Epithelial cell of proximal tubule (primary cell): ENCODE data around the gene OXSR1. TPM values are rescaled to one million over a fixed set of nuclear protein-coding genes. Genes with fewer than 3 reads are reported as not detected.

Experiments
- DNase-seq: peaks from one replicate; pipeline ENCODE4 v3.0.0-alpha.2; 2011; ENCODE audit warnings: low read depth
- H3K4me3 ChIP-seq: 2 replicates; pipeline ENCODE4 v1.5.1; 2011; ENCODE audit warnings: low read depth, mild to moderate bottlenecking, low read length
- total RNA-seq: library from RNA; depleted of rRNA; stranded (reverse); fragments of >200 nt; gene quantifications from 2 replicates; pipeline ENCODE4 v1.2.3, GENCODE V29; 2015
- TF ChIP-seq, protein P1 (sequence below): conservative IDR thresholded peaks from 2 replicates; pipeline ENCODE4 v1.5.1; 2012; ENCODE audit warnings: low read depth, mild to moderate bottlenecking, low read length

OXSR1 gene
- total RNA-seq, 1 donor from 2014 or later, result 39.2 TPM

GRCh38 chr3:38264353-38264771 lies 99.0 kb downstream of the OXSR1 start:
- TF ChIP-seq, protein P1, sequence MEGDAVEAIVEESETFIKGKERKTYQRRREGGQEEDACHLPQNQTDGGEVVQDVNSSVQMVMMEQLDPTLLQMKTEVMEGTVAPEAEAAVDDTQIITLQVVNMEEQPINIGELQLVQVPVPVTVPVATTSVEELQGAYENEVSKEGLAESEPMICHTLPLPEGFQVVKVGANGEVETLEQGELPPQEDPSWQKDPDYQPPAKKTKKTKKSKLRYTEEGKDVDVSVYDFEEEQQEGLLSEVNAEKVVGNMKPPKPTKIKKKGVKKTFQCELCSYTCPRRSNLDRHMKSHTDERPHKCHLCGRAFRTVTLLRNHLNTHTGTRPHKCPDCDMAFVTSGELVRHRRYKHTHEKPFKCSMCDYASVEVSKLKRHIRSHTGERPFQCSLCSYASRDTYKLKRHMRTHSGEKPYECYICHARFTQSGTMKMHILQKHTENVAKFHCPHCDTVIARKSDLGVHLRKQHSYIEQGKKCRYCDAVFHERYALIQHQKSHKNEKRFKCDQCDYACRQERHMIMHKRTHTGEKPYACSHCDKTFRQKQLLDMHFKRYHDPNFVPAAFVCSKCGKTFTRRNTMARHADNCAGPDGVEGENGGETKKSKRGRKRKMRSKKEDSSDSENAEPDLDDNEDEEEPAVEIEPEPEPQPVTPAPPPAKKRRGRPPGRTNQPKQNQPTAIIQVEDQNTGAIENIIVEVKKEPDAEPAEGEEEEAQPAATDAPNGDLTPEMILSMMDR, result no peak
- H3K4me3 ChIP-seq, result no peak overlapping the region
- DNase-seq, result peak; percentile 29

DNA sequence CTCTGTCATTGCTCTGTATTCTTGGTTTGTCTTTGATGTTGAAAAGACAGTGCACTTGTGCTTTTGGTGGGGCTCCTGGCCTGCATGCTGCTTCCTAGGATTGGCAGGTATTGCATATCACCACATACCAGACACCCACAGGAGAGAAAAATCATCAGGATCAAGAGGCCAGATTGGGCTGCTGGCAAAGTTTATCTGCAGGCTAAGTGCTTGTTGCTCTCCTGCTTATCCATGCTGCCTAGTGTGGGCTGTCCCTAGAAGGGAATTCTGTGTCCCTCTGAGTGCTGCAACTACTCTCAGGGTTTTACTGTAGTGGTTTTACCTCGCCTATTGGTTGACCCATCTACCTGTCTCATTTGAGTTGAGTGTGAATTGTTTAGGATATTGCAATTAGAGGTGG lies 99.4 kb downstream of the OXSR1 start:
- no peak overlapping the region for H3K4me3 ChIP-seq
- DNase-seq, result no peak
- TF ChIP-seq, protein P1, result no peak

DNA sequence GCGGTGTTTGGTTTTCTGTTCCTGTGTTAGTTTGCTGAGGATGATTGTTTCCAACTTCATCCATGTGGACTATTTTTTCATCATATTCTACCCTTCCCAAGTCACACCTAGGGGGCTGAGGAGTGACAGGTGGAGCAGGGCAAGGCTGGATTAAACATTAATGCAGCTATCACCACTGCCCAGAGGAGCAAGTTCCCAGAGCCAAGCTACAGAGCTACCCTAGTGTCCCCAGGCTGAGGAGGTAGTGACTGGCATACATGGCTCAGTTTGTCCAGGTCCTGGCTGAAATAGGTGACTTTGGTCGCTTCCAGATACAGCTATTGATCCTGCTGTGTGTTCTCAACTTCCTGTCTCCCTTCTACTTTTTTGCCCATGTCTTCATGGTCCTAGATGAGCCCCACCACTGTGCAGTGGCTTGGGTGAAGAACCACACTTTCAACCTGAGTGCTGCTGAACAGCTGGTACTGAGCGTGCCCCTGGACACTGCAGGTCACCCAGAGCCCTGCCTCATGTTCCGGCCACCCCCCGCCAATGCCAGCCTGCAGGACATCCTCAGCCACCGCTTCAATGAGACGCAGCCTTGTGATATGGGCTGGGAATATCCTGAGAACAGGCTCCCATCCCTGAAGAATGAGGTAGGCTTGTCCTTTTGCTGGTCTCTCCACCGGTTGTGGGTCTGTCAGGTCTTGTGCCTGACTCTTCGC lies 100.4 kb downstream of the OXSR1 start, which contains the start of gene SLC22A13:
TSS of gene SLC22A13 (plus strand) at position 209 of the 704 bp plus-strand sequence. CDS start at position 258, 49 bp downstream.
- no peak within 1 kb of the TSS for H3K4me3 ChIP-seq
- DNase-seq, result no peak
- TF ChIP-seq, protein P1, result no peak

DNA sequence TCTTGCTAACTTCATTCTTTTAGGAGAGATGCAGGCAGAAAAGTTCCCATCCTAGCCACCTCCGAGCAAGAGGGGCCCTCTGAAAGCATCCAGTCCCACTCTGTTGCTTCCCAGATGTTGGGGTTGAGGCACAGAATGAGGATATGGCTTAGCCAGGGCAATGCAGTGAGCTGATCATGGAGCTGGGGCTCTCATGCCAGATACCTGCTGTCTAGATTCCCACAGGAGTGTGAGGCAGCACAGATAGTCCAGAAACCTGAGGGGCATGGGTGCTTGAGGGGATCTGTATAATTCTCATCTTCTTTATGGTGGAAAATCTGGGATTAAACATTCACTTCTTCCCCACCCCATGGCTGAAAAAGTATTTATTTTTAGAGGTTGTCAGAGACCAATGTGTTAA lies 101.5 kb downstream of the OXSR1 start:
- no peak overlapping the region for H3K4me3 ChIP-seq
- TF ChIP-seq, protein P1, result no peak
- no peak for DNase-seq

GRCh38 chr3:38267662-38268061 lies 102.3 kb downstream of the OXSR1 start:
- TF ChIP-seq, protein P1, result no peak
- DNase-seq, result no peak
- H3K4me3 ChIP-seq, result no peak overlapping the region

- DNase-seq, result no peak
- no peak overlapping the region for H3K4me3 ChIP-seq
- TF ChIP-seq, protein P1, result no peak
Observed at GRCh38 chr3:38268087-38268486, 102.8 kb downstream of the OXSR1 start.

DNA sequence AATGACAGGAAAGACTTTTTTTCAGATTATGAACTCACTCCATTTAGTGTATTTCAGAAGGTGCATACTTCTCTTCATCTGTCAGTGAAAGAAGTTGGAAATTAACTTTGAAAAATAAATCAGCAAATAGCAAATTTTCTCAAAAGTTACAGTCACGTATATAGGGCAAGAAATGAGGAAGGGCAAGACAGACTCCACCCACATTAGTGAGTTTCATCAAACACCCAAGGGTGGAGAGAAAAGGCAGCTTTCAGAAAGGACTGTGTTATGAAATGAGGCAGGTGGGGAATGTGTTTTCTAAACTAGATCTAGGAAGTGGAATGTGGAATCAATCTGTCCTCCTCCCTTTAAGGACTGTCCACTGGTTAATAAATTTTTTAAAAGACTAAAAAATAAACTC lies 103.2 kb downstream of the OXSR1 start:
- DNase-seq, result no peak
- H3K4me3 ChIP-seq, result no peak overlapping the region
- TF ChIP-seq, protein P1, result no peak
